Activated CD8-positive, alpha-beta memory T cell treated with anti-CD3 and anti-CD28 coated beads for 4 hours (primary cell): ENCODE data around the gene MAP3K7CL.

ENCODE experiments used
- DNase-seq, 2 donors: peaks; one replicate each; pipeline ENCODE4 v3.0.0-alpha.2; 2020; ENCODE audit warnings: low read depth in 2 of 2

The MAP3K7CL gene

DNA sequence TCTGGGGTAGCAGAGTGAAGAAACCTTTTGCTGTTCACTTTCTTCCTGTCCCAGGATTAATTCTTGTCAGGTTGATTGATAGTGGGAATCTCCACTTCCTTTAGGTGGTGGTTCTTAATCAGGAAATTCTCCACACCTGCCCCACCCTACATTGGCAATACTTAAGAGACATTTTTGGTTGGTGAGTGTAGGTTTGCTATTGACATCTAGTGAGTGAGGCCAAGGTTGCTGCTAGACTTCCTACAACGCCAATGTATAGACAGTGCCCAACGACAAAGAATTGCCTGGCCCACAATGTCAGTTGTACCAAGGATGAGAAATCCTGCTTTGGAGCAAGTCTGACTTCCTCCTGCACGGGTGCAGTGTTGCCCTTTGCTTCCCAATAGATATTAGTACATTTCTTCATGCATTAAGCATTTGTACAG lies 38.5 kb downstream of the MAP3K7CL start:
- no peak for DNase-seq

DNA sequence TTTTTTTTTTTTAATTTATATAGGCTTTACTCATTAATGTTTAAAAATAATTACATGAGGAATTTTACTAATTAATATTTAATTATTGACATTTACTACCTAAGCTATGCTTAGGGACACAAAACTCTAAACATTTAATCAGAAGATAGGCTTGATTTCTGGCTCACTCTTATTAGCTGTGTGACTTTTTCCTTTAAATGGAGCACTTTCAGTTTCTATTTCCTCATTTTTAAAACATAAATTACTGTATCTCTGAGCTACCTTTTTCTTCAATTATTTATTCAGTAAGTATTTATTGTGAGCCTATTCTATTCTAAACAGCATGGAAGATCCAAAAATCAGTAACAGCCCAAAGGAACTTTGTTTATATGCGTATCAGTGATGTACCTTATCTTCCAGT lies 40.5 kb downstream of the MAP3K7CL start:
- DNase-seq: no peak

DNA sequence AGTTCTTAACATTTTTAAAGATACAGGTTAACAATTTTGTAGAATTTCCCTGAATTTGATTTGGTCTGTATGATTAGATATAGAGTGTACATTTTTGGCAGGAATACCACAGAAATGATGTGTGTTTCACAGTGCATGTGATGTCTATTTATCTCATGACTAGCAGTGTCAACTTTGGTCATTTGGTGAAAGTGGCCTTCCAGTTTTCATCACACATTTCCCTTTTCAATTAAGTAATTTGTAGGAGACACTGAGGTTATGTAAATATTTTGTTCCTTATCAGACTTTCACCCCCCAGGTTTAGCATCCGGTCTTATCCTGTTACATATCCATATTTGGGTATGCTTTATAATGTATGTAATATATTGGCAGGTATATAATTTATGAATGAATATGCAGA lies 41.8 kb downstream of the MAP3K7CL start:
- no peak for DNase-seq

DNA sequence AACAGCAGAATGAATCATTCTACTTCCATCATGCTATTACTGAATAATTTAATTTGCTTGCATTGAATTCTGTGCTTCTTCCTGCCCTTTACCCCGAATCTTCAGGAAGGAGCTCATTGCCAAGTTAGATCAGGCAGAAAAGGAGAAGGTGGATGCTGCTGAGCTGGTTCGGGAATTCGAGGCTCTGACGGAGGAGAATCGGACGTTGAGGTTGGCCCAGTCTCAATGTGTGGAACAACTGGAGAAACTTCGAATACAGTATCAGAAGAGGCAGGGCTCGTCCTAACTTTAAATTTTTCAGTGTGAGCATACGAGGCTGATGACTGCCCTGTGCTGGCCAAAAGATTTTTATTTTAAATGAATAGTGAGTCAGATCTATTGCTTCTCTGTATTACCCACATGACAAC lies 44.2 kb downstream of the MAP3K7CL start:
- DNase-seq: no peak

DNA sequence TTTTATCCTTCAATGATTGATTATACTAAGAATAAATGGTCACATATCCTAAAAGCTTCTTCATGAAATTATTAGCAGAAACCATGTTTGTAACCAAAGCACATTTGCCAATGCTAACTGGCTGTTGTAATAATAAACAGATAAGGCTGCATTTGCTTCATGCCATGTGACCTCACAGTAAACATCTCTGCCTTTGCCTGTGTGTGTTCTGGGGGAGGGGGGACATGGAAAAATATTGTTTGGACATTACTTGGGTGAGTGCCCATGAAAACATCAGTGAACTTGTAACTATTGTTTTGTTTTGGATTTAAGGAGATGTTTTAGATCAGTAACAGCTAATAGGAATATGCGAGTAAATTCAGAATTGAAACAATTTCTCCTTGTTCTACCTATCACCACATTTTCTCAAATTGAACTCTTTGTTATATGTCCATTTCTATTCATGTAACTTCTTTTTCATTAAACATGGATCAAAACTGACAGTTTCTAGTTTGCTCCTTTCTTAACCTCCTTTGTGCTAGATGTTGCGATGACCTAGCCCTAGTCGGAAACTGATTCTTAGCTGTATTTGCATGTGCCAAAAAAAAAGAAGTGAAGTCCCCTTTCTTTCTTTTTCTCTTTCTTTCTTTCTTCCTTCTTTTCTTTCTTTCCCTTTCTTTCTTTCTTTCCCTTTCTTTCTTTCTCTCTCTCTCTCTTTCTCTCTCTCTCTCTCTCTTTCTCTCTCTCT lies 45.1 kb downstream of the MAP3K7CL start:
- no peak for DNase-seq

DNA sequence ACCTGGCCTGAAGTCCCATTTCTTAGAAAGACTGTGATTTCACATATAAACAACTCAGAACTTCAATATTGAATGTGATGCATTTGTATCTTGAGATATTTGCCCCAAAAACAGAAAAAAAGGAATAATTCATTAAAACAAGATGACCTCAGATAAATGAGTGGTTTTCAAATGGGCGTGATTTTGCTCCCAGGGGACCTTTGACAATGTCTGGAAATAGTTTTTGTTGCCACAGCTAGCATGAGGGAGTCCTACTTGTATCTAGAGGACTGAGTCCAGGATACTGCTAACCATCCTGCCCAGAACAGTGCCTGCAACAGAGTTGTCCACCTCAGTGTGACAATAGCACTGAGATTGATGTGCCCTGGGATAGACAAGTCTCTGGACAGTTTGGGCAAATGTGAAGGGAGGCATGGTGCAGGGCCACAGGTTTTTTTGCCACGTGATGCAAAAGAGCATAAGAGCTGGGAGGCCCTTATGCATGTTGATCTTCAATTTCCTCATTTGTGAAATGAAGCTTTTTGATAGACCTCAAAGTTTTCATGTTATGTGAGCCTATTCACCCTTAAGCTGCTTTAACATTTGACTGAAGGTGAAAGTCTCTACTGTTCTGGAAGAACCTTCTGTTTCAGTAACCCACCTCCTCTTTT lies 46.2 kb downstream of the MAP3K7CL start:
- DNase-seq: no peak

DNA sequence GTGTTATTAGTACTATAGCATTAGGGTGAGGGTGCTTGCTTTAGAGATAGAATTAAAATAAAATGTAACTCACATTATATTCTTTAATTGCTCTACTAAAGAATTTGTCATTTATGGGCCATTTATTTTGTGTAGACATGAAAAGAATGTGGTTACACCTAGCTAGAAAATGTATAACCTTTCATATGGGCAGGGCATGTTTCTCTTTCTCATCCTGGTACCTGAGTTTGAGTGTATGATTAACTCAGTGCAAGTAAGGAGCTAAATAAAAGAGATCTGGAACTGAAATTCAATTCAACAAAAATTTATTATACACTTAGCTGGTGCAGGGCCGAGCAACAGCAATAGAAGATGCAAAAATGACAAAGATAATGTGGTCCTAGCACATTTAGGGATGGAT lies 47.4 kb downstream of the MAP3K7CL start:
- no peak for DNase-seq

DNA sequence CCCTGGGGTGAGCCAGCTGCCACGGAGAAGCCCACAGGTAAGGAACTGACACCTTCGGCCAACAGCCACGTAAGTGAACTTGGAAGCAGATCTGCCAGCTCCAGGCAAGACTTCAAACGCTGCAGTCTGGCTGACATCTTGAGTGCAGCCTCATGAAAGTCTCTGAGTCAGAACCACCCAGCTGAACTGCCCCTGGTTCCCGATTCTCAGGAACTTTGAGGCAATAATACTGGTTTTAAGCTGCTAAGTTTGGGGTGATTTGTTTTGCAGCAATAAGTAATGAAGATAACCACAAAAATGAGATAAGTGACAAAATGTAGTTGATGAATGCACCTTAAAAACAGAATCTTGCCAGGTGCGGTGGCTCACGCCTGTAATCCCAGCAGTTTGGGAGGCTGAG lies 48.5 kb downstream of the MAP3K7CL start:
- DNase-seq: no peak

DNA sequence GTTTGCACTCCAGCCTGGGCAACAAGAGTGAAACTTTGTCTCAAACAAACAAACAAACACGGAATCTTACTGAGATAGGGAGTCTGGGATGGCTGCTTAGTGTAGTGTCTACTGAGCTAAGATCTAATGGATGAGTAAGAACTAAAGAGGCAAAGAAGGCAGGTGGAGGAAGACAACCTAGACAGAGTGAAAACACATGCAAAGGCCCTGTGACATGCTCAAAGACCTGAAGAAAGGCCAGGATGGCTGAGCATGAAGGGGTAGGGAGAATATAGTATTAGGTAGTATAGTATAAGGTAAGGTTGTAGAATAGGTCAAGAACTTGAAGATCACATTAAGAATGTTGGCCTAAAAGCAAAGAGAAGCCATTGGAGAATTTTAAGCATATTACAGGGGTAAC lies 49.1 kb downstream of the MAP3K7CL start:
- DNase-seq: no peak

DNA sequence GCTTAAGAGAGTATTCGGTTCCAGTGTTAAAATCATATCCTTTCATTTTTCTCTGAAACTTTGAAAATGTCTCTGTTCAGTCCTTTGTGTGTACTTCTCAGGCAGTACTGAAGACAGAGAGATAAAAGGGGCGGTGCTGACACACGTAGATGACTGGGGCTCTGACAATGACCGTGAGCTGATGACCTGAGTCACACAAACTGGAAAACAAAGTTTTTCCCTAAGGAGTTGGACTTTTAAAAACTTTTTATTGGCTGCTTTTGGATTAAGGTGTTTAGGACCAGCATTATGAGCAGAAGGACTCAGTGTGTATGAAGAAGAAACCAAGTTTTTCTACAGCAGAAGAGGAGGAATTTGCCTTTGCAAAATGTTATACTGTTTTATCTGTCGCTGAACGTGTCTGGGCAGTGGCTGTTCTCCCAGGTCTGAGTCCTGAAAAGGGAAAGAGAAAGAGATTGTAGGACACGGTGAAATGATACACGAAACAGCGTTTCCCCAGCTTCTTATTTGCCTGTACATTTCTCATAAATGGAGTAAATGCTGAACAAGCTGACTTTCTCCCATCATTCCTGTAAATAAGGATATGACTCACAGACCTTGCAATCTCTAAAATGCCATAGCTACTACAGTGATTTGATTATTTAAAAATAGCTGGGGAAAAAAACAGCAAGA lies 51.5 kb downstream of the MAP3K7CL start:
- DNase-seq: no peak

DNA sequence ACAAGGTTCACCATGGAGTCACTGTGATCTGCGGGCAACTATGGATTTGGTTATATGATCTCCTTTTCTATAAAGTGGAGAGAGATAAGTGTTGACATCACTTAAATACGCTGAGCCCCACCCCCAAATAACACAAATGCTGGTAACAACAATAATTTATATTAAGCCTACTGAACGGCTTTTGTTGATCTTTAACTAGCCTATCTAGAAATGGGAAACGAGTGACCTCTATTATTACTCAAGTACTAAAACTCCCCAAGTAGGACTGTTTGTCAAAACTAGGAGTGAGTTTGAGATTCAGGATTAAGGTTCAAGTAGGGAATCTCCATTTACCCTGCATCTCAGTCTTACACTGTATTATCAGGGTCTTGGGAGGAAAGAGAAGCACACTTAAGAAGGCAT lies 52.2 kb downstream of the MAP3K7CL start:
- no peak for DNase-seq

DNA sequence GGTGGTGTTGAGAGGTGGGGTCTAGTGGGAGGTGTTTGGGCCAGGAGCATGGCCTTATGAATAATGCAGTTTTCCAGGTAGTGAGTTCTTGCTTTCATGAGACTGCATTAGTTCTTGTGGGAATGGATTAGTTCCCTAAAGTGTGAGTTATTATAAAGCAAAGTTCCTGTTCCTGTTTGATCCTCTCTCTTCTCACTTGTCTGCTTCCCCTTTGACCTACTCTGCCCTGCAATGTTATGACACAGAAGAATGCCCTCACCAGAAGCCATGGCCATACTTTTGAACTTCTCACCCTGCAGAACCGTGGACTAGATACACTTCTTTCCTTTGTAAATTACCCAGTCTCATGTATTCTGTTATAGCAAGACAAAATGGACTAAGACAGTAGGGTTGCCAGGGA lies 53.6 kb downstream of the MAP3K7CL start:
- no peak for DNase-seq

DNA sequence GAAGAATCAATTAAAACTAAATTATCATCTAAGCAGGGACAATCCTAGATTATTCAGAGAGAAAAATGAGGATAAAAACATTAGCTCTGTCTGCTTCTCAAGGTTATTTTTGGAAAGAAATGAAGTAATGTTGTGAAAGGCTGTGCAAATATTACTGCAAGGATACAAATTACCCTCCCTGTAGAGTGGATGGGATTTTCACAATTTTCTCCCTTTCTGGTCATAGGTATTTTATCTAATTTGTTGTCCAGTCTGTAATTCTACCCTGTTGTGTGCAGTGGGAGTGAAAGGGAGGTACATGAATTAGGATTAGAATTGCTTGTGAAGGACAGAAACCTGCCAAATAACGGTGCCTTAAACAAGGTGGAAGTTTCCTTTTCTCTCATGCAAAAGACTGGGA lies 54.7 kb downstream of the MAP3K7CL start:
- no peak for DNase-seq

DNA sequence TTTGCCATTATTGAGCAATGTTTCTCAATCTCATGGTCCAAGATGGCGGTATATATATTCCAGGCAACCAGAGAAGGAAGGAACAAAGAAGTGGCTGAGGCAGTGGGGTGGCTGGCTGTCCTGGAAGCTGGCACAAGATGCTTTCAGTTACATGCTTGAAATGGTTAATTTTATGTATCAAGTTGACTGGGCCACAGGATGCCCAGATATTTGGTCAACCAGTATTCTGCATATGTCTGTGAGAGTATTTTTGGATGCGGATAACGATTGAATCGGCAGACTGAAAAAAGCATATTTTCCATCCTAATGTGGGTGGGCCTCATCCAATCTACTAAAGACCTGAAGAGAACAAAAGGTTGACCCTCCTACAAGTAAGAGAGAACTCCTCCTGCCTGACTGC lies 55.2 kb downstream of the MAP3K7CL start:
- no peak for DNase-seq

DNA sequence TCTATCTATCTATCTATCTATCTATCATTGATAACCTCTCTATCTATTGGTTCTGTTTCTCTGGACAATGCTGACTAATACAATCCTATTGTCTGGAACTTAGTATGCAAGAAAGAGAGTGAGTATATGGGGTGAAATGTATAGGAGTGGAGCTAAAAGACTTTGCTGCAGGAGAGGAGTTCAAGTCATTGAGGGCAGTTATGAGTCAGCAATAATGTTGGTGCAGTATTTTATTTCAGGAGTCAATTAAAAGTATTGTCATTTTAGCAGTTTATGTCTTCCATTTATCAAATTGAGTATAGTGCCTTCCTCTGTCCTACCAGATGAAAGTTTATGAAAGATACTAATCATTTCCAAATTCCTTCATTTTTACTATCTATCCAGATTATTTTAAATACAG lies 55.8 kb downstream of the MAP3K7CL start:
- no peak for DNase-seq

DNA sequence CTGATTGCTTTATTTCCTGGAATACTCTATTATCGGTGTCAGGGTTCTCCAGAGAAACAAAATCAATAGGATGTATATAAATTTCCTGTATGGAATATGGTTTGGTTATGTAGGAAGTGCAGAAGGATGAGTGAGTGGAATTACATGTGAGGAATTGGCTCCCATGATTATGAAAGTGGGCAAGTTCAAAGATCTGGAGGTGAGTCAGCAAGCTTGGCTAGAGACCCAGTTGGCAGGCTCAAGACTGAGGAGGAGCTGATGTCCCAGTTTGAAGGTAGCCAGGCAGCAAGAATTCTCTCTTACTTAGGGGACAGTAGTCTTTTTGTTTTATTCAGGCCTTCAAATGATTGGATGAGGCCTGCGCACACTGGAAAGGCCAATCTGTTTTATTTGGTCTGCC lies 57.5 kb downstream of the MAP3K7CL start:
- no peak for DNase-seq

DNA sequence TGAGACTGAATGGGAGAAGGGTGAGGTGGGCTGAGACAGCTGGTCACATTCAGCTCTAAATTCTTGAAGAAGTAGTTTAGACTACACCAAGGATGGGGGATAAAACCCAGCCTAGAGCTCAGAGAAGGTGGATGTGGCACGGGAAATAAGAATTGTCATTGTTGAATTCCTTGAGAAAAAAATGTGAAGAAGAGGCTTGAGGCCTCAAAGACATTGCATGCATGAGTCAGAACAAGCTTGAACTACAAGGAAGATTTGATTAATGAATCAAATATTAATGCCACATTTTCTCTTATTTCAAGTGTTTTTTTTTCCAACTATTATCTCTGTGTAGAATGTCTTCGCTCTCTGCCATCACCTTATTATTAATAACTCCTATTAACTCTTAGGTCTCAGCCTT lies 58.9 kb downstream of the MAP3K7CL start:
- DNase-seq: no peak

DNA sequence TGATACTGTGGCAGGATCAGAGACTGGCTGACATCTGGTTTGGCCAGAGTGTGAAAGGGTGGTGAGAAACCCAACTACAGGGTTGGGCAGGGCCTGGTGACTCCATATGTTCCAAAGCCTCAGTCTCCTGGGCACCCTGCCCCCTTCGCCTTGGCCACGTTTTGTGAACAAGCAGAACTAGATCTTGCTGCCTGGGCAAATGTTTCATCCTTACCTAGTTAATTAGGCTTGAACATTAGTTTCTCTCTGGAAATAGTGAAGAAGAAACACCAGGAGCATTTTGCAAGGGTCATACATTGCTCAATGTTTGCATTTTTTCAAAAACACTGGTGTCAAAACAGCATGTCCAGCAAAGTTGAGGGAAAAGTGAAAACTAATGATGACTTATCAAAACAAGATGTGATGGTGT lies 60.5 kb downstream of the MAP3K7CL start:
- no peak for DNase-seq

DNA sequence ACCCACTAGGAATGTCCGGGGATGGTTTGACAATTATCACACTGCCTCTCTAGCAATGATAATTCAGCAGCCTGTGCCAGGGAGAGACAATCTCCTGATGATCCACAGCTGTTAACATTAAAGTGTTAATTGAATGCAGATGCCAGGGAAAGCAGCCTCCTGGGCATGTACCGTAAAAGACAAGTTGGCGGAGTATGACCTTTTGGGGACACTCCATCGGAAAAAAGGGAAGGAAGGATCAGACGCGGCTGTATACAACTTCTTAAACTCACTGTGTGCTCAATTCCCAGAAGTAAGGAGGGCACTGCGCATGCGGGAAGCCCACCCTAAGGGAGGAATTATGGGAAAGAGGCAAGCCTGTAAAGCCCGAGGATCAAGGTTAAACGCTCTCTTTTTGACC lies 62.6 kb downstream of the MAP3K7CL start:
- DNase-seq: no peak

DNA sequence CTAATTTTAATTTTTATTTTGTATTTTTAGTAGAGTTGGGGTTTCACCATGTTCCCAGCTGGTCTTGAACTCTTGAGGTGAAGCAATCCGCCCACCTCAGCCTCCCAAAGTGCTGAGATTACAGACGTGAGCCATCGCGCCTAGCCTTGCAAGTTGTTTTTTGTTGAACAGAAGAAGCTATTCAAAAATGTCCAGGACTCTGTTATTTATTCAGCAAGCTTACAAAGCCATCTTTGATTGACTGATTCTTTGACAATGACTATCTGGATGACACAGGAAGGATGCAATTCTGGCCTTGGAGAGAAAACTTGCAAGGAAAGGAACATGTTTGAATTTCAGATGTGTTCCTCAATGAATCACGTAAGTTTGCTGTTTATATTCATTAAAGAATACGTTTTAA lies 63.5 kb downstream of the MAP3K7CL start:
- no peak for DNase-seq

DNA sequence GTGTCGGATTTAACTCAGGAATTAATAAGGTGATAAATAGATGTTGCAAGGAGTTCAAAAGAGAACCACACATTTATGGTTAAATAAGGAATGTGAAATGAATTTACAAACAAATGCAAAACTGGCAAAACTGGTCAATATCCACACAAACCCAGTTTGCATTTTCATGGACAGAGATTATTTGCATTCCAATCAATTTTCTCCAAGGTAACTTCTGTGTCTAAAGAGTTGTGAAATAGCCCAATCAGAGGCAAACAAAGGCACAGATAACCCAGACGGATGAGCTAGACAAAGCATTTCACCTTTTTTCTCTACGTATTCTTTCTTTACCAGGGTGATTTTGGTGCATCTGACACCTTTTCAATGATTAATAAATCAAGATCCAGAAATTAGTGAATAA lies 63.9 kb downstream of the MAP3K7CL start:
- DNase-seq: no peak

DNA sequence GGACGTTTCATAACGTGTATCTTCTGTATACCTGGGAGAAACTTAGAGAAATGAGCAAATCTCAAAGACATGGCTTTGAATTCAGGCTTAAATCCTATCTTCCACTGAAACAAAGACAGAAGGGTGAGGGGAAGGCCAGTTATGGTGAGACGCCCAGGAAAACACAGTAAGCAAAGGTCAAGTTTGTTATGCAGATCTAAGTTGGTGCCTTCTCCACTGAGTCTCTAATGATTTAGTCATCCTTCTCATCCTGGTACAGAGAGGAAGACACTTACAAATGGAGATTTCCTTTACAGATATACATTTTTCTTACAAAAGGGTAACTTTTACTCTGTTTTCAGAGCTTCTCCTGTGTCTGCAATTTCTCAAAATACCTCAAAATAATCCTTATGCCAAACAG lies 64.4 kb downstream of the MAP3K7CL start:
- no peak for DNase-seq

DNA sequence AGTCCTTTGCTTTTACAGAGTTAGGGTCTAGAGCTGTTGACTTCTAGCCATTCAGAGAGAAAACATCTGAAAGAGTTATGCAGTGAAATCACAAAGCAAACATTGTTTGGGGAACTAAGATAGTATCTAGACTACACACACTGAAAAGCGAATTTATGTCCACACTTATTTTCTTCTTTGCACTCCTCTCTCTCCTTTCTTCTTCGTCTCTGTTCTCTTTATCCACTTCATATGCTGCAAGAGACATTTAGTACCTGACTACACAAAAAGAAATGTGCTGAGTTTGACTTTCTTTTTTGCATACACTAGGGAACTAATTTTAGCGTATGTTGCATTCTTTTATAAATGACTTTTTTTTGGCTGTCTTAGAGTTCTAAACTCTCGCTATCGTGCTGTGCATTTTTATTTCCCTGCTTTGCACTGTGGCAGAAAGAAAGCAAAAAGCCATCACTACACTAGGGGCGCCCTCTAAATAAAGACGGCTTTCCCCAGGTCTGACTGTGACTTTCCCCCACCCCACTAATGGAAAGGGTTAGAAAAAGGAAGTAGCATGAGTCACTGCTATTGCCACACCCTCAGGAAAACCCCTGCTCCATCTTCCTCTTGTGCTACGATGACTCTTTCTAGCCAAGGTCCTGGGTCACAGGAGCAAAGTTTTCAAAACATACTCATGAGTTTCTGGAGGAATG lies 65.7 kb downstream of the MAP3K7CL start:
- peak; percentile 14 to 52 for DNase-seq
